Stimulated activated naive B cell treated with anti-CD40 and anti-IgM and Interleukin-4, amounts not matched to agents 10 μg/mL and 1 μg/mL and 100 μg/mL, for 72 hours (primary cell): ENCODE results near the gene SLC22A23.
"Not testable (repeated sequence)": the region's sequence is repeated elsewhere in the genome, so short reads cannot be mapped to it uniquely, and the experiment has no call there.

Experiments
- ATAC-seq, 2 donors: fragments of 150-1000 bp; cut with Tn5 transposase; replicated peaks; 2 replicates each; pipeline ENCODE4 v1.10.0; 2021; ENCODE audit warnings: moderate library complexity in 1 of 2
- DNase-seq: peaks from one replicate; pipeline ENCODE4 v3.0.0; 2021
- H3K27ac Mint-ChIP-seq: one replicate; pipeline ENCODE4 v1.8.0; 2022; ENCODE audit warnings: mild to moderate bottlenecking, mixed read lengths
- H3K27me3 Mint-ChIP-seq, 2 donors: one replicate each; pipeline ENCODE4 v1.8.0; 2022; ENCODE audit warnings: mixed read lengths in 2 of 2
- H3K36me3 Mint-ChIP-seq, 2 donors: one replicate each; pipeline ENCODE4 v1.8.0; 2022; ENCODE audit warnings: mixed read lengths in 2 of 2, mild to moderate bottlenecking in 1 of 2
- H3K4me1 Mint-ChIP-seq, 2 donors: one replicate each; pipeline ENCODE4 v1.8.0; 2022; ENCODE audit warnings: mixed read lengths in 2 of 2, mild to moderate bottlenecking in 1 of 2
- H3K4me3 Mint-ChIP-seq, 2 donors: one replicate each; pipeline ENCODE4 v1.8.0; 2022; ENCODE audit warnings: mild to moderate bottlenecking in 2 of 2, mixed read lengths in 2 of 2, moderate library complexity in 1 of 2
- H3K9me3 Mint-ChIP-seq, 2 donors: one replicate each; pipeline ENCODE4 v1.8.0; 2022; ENCODE audit warnings: mixed read lengths in 2 of 2, mild to moderate bottlenecking in 1 of 2

SLC22A23 gene

DNA sequence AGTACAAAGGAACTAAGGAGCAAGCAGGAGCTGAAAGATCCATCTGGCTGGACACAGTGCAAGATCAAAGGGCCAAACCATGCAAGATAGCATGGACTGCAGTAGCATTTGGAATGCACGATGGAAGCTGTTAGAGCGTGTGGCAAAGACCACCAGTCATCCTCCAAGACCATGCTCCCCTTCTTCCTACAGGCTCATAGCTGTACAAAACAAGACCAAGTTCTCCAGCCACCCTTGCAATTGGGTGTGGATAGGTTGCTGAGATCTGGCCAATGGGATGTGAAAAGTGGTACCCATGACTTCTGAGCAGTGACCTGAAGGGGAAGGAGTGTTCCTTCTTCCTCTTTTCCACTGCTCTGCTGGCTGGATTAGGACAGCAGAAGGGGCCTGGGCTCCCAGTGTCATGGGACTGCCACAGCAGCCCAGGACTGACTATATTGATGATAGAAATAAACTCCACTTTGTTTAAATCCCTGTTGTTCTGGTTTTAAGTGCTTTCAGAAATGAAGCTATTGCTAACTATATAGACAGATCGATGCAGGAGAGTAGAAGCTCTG is 64.9 kb downstream of the SLC22A23 start:
- Mint-ChIP-seq H3K36me3 (no peaks in the 10 kb centered on the region), H3K27ac (no peak overlapping the region), H3K4me3 (no peak overlapping the region), H3K9me3 (no peaks in the 10 kb centered on the region), H3K27me3 (no peaks in the 10 kb centered on the region), H3K4me1 (peaks cover 14 to 25% of the 10 kb centered on the region in 2 donors)
- DNase-seq (no peak), ATAC-seq (no peak)

DNA sequence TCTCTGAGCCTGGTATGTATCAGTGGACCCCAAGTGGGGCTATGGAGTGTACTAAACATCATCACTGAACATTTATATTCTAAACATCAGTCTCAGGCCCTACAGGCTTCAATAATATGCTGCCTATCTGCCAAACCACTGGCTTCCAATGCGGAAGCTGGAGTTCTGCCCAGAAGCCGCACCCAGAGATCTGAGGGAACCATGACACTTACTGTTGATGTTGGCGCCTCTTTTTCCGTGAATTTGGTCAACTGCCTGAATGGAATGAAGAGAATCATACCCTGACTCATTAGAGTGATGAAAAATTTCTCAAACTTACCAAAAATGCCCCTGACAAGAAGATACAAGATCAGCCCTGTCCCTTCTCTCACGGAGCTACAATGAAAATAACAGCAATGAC is 66.2 kb downstream of the SLC22A23 start:
- Mint-ChIP-seq H3K27ac (no peak overlapping the region), H3K4me3 (no peak overlapping the region), H3K36me3 (no peaks in the 10 kb centered on the region), H3K4me1 (peaks cover 17 to 38% of the 10 kb centered on the region in 2 donors), H3K27me3 (no peaks in the 10 kb centered on the region), H3K9me3 (no peaks in the 10 kb centered on the region)
- ATAC-seq (no peak), DNase-seq (no peak)

DNA sequence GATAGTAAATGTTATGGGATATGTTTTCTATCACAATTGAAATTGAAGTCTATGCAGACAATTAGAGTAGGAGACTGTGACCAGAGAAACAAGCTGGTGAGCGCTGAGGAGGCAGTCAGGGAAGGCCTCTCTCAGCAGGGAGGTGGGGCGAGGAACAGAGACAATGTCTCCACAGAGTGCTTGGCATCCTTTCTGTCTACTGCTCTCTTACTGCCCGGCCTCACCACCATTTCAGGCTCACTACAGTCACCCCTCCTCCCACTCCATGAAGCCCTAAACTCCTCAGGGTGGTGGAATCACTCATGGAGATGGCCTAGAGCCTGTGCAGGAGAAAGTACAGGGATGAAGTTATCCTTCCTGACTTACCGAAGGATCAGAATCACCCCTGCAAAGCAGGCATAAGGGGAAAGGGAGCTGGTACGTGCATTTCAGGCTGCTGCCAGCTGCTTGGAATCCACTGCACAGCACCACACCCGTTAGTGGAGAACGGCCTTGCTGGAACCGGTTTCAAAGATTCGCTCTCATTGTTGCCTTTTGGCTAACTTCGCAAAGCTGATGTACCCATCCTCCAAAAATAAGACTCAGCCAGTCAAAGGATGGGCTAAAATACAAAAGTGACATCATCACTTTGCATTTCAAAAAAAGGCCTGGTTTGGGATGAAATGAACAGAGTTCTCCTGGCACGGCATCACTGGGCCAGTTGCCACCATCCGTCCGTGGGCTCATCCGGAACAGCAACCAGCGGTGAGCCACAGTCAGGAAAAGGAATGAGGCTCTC is 67.3 kb downstream of the SLC22A23 start:
- ATAC-seq (no peak), DNase-seq (no peak)
- Mint-ChIP-seq H3K27me3 (no peaks in the 10 kb centered on the region), H3K9me3 (no peaks in the 10 kb centered on the region), H3K4me1 (peaks cover 23 to 48% of the 10 kb centered on the region in 2 donors), H3K36me3 (no peaks in the 10 kb centered on the region), H3K27ac (no peak overlapping the region), H3K4me3 (no peak overlapping the region)

DNA sequence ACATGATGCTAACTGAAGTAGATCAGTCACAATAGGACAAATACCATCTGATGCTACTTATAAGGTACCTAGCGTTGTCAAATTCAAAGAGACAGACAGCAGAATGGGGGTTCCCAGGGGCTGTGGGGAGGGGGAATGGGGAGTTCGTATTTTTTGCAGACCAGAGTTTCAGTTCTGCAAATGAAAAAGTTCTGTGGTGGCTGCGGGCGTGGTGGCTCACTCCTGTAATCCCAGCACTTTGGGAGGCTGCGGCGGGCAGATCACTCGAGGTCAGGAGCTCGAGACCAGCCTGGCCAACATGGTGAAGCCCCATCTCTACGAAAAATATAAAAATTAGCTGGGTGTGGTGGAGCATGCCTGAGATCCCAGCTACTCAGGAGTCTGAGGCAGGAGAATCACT is 68.1 kb downstream of the SLC22A23 start:
- no peaks in the 10 kb centered on the region for H3K36me3 Mint-ChIP-seq
- no peaks in the 10 kb centered on the region for H3K9me3 Mint-ChIP-seq
- H3K4me3 Mint-ChIP-seq: peak overlapping the region in 1 of 2 donors; percentile 23
- ATAC-seq: peak; percentile 93 to 96
- DNase-seq: peak; percentile 50
- no peaks in the 10 kb centered on the region for H3K27me3 Mint-ChIP-seq
- peaks cover 25 to 50% of the 10 kb centered on the region in 2 donors for H3K4me1 Mint-ChIP-seq
- H3K27ac Mint-ChIP-seq: no peak overlapping the region

DNA sequence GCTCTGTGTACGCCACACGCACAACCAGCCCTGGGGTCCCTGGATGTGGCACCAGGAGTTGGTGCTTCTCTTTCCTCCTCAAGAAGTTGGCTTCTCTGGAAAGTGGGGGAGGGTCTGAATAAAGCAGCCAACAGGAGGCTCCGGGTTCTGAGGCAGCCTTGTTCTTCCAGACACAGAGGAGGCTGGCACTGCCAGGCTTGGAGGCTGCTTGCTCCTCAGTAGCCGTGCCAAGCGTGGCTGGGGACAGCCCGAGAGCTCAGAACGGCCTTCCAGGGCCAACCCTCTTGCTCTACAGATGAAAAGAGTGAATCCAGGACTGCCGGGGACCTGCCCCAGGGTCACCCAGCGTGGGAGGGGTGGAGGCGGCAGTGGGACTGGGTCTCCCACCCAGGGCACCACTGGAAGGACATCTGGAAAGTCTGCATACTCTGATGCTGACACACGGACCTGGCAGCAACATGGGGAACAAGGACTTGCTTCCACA is 70.4 kb downstream of the SLC22A23 start:
- H3K27me3 Mint-ChIP-seq: no peaks in the 10 kb centered on the region
- DNase-seq (no peak), ATAC-seq (no peak)
- H3K36me3 Mint-ChIP-seq: no peaks in the 10 kb centered on the region
- peak overlapping the region; percentile 14 for H3K27ac Mint-ChIP-seq
- H3K4me1 Mint-ChIP-seq: peaks cover 27 to 73% of the 10 kb centered on the region in 2 donors
- H3K9me3 Mint-ChIP-seq: no peaks in the 10 kb centered on the region
- no peak overlapping the region for H3K4me3 Mint-ChIP-seq

DNA sequence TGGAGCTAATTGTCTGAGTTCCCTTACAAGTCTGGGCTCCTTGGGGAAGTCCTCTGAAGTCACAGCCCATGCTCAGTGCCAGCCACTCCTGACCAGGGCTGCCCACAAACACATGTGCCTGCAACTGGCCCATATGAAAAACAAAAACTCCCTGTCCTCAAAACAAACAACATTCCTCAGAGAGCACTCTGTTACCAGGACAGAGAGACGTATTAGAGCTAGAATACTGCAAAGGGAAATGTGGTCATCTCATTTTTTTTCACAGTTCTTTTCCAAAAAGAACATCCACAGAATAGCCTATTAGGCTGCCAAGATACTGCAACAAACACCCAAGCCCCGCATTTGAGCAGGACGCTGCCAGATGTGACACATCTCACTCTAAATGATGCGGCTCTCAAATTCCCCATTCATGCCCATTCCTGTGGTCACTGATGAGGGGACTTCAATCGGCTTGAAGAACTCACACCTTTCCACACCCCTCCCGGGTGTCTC is 71.1 kb downstream of the SLC22A23 start:
- Mint-ChIP-seq H3K27me3 (no peaks in the 10 kb centered on the region), H3K9me3 (no peaks in the 10 kb centered on the region), H3K27ac (no peak overlapping the region), H3K36me3 (no peaks in the 10 kb centered on the region), H3K4me1 (peaks cover 27 to 73% of the 10 kb centered on the region in 2 donors), H3K4me3 (no peak overlapping the region)
- no peak for DNase-seq
- ATAC-seq: no peak

DNA sequence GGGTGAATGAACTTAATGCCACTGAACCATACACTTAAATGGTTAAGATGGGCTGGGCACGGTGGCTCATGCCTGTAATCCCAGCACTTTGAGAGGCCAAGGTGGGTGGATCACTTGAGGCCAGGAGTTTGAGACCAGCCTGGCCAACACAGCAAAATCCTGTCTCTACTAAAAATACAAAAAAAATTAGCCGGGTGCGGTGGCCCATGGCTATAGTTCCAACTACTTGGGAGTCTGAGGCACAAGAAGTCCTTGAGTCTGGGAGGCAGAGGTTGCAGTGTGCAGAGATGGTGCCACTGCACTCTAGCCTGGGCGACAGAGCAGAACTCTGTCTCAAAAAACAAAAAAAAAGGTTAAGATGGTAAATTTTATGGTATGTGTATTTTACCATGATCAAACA is 71.7 kb downstream of the SLC22A23 start:
- H3K4me1 Mint-ChIP-seq: peaks cover 27 to 73% of the 10 kb centered on the region in 2 donors
- H3K9me3 Mint-ChIP-seq, DNase-seq, ATAC-seq, H3K27ac Mint-ChIP-seq, H3K27me3 Mint-ChIP-seq, H3K4me3 Mint-ChIP-seq, H3K36me3 Mint-ChIP-seq: not testable (repeated sequence)

DNA sequence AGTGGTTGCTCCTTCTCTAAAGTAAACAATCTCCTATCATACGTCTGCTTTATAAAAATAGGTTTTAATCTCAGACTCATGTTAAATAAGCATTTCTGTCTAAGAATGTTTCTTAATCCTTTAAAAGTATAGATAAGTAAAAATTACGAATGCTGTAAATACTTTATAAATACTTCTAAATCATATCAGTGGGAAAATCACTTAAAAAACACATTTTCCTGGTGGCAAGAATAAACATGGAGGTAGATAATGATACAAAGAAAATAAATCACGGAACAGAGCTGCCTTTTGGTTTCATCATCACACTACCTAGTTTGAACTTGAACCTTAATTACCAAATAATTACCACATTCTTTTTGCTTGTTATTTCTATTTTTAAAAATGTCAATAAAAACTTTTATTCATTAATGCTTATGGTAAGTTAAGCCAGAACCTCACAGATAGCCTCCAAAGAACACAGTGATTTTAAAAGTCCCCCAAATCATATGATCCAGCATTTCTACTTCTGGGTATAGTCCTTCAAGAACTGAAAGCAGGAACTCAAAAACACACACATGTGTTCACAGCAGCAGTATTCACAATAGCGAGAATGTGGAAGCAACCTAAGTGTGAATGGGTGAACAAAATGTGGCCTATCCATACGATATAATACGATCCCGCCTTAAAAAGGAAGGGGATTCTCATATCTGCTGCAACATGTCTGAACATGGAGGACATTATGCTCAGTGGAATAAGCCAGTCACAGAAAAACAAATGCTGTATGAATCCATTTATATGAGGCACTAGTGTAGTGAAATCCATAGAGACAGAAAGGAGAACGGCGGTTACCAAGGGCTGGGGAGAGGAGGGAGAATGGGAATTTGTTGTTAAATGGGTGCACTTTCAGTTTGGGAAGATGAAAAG is 72.4 kb downstream of the SLC22A23 start:
- peaks cover 27 to 73% of the 10 kb centered on the region in 2 donors for H3K4me1 Mint-ChIP-seq
- H3K9me3 Mint-ChIP-seq: no peaks in the 10 kb centered on the region
- DNase-seq (no peak), ATAC-seq (no peak)
- no peaks in the 10 kb centered on the region for H3K36me3 Mint-ChIP-seq
- no peak overlapping the region for H3K27ac Mint-ChIP-seq
- H3K27me3 Mint-ChIP-seq: peaks cover 0 to 6% of the 10 kb centered on the region in 2 donors
- H3K4me3 Mint-ChIP-seq: no peak overlapping the region

DNA sequence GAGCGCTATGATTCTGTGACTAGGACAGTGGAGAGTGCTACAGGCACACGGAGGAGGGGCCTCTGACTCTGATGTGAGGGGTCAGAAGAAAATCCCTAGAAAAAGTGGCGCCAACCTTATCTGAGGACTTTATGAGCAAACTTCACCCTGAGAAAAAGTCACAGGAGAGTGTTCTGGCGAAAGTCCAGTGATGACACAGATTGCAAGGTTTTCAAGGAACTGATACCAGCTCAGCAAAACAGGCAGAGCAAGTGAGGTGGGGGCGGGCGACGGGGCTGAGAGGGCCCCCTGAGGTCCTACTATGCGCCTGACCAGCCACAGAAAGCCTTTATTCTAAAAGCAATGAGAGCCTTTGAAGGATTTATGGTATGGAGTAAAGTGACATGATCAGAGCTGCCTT is 73.3 kb downstream of the SLC22A23 start:
- no peaks in the 10 kb centered on the region for H3K36me3 Mint-ChIP-seq
- H3K4me1 Mint-ChIP-seq: peaks cover 26 to 64% of the 10 kb centered on the region in 2 donors
- H3K9me3 Mint-ChIP-seq: no peaks in the 10 kb centered on the region
- H3K27ac Mint-ChIP-seq: no peak overlapping the region
- H3K27me3 Mint-ChIP-seq: peaks cover 4 to 10% of the 10 kb centered on the region in 2 donors
- no peak overlapping the region for H3K4me3 Mint-ChIP-seq
- DNase-seq (peak; percentile 46), ATAC-seq (peak; percentile 80 to 81)

DNA sequence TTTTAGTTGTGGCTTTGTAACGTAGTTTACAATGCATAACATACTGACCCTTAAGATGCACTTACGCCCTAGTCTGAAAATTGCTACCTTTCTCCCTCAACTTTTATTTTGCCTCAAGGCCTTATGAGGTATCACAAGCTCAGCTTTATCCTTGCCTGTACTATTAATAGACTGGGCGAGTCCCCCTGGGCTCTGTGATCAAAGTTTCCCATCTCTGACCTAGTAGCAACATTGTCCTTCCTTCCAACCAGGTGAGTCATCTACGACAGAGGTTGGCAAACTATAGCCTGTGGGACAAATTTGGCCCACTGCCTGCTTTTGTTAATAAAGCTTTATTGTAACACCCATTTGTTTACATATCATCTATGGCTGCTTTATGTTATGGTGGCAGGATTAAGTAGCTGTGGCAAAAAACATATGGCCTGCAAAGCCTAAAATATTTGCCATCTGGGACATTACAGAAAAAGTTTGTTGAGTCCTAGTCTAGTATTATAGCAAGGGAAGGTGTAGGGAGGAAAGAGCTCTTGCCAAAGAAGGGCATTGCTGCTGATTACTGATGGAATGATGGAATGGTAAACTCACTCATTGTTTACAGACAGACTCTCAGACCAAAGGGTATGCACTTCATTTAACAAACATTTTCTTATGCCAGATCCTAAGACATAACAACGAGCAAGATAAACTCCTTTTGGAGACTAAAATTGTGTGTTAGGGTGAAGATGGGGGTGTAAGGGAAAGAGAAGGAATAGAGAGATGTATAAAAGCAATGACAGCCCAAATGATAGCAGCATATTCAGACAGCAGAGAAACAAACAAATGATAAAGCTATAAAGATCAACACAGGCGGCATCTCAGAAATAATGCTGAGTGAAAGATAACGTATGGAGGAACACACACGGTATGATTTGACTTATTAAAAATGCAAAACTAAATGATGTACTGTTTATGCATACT is 74.2 kb downstream of the SLC22A23 start:
- Mint-ChIP-seq H3K4me1 (peaks cover 24 to 61% of the 10 kb centered on the region in 2 donors), H3K27me3 (peaks cover 4 to 10% of the 10 kb centered on the region in 2 donors), H3K4me3 (no peak overlapping the region), H3K9me3 (no peaks in the 10 kb centered on the region), H3K36me3 (no peaks in the 10 kb centered on the region), H3K27ac (no peak overlapping the region)
- DNase-seq (no peak), ATAC-seq (no peak)

DNA sequence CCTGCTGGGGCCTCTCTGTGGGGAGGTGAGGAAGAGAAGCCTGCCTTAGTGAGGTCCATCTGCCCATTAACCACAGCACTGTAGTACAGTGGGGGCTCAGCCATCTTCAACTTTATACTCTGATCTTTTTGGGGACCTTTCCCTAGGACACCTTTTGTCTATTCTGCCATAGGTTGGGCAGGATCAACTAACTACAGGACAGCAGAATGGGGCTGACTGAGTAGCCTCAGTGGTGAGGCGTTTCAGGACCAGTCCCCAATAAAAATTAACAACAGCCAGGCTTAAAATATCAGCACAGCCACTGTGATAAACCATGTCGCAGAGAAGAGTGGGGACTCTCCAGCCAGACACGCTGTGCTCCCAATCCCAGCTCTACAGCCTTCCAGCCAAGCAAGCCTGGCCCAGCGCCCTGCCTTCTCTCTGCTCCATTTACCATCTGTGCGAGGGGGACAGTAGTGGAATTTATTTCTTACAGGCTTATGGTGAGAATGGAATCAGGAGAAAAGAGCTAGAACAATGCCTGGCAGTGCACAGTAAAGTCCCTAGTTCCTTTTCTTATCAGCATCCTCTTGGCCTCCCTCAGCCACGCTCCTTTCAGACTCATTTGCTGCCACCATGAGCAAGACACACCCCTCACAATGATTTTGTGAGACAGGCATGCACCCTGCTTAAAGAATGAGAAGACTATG is 75.5 kb downstream of the SLC22A23 start:
- no peak for DNase-seq
- H3K27me3 Mint-ChIP-seq: peaks cover 4 to 20% of the 10 kb centered on the region in 2 donors
- H3K4me3 Mint-ChIP-seq: no peak overlapping the region
- H3K27ac Mint-ChIP-seq: no peak overlapping the region
- no peaks in the 10 kb centered on the region for H3K9me3 Mint-ChIP-seq
- peaks cover 17 to 49% of the 10 kb centered on the region in 2 donors for H3K4me1 Mint-ChIP-seq
- H3K36me3 Mint-ChIP-seq: no peaks in the 10 kb centered on the region
- ATAC-seq: no peak

DNA sequence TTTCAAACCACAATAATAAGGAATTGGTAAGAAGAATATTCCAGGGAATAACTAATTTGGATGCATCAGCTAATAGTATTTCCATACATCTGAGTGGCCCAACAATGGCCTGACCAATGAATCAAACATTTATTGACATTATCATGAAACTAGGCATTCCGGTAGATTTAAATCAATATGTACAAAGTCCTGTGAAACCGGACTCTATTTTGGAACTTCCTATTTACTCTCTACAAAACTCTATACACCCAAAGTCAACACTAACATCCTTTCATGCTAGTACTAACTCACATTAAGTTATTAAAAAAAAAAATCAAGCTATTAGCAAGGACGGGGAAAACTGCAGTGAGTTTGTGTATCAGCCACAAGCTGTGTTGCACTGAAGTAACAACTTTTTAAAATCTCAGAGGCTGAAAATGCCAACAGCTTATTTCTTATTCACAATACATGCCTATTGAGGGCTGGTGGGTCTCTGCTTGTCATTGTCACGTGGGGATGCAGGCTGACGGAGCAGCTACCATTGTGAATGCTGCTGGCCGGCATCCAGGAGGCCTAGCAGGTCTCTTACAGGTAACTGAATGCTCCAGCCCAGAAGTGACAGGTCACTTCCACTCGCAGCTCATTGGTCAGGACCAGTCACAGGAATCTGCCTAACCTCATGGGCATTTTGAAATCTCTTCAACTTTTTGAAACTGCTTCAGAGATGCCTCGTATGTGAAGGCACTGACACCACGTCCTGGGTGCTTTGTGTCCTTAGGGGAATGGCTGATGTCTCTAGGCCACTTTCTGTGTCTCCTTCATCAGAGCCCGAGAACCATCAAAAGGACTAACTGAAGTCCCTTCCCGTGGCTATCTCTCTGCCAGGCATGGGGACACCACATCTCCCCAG is 76.3 kb downstream of the SLC22A23 start:
- DNase-seq (no peak), ATAC-seq (no peak)
- H3K27ac Mint-ChIP-seq: no peak overlapping the region
- no peaks in the 10 kb centered on the region for H3K9me3 Mint-ChIP-seq
- no peaks in the 10 kb centered on the region for H3K36me3 Mint-ChIP-seq
- H3K4me1 Mint-ChIP-seq: peaks cover 16 to 41% of the 10 kb centered on the region in 2 donors
- H3K27me3 Mint-ChIP-seq: peaks cover 4 to 23% of the 10 kb centered on the region in 2 donors
- no peak overlapping the region for H3K4me3 Mint-ChIP-seq
